Effector memory CD8-positive, alpha-beta T cell (primary cell): Measurements from ENCODE around the gene TIGAR.
A peak's percentile ranks its signal among the peaks of the same experiment; 100 is the strongest.

Experiments used
- ATAC-seq: fragments of 150-1000 bp; cut with Tn5 transposase; replicated peaks from 2 replicates; pipeline ENCODE4 v1.10.0; 2021; ENCODE audit warnings: mild to moderate bottlenecking, moderate library complexity
- DNase-seq, 3 experiments: peaks; one replicate each; pipeline ENCODE4 v3.0.0; 2021
- H3K27ac Mint-ChIP-seq, 2 donors: one replicate each; pipeline ENCODE4 v1.8.0; 2022; ENCODE audit warnings: mild to moderate bottlenecking in 2 of 2, mixed read lengths in 2 of 2, moderate library complexity in 2 of 2
- H3K27me3 Mint-ChIP-seq, 2 donors: one replicate each; pipeline ENCODE4 v1.8.0; 2022; ENCODE audit warnings: mixed read lengths in 2 of 2
- H3K36me3 Mint-ChIP-seq: one replicate; pipeline ENCODE4 v1.8.0; 2022; ENCODE audit warnings: mild to moderate bottlenecking, moderate library complexity, mixed read lengths; ENCODE audit not compliant: insufficient read depth
- H3K4me1 Mint-ChIP-seq, 2 donors: one replicate each; pipeline ENCODE4 v1.8.0; 2022; ENCODE audit warnings: low read depth in 2 of 2, mixed read lengths in 2 of 2
- H3K4me3 Mint-ChIP-seq, 2 donors: one replicate each; pipeline ENCODE4 v1.8.0; 2022; ENCODE audit warnings: mild to moderate bottlenecking in 2 of 2, mixed read lengths in 2 of 2, moderate library complexity in 2 of 2
- H3K9me3 Mint-ChIP-seq, 2 donors: one replicate each; pipeline ENCODE4 v1.8.0; 2022; ENCODE audit warnings: mixed read lengths in 2 of 2

The TIGAR gene

GRCh38 chr12:4287325-4288211 is 33.4 kb upstream of the TIGAR start:
- no peak for DNase-seq

DNA sequence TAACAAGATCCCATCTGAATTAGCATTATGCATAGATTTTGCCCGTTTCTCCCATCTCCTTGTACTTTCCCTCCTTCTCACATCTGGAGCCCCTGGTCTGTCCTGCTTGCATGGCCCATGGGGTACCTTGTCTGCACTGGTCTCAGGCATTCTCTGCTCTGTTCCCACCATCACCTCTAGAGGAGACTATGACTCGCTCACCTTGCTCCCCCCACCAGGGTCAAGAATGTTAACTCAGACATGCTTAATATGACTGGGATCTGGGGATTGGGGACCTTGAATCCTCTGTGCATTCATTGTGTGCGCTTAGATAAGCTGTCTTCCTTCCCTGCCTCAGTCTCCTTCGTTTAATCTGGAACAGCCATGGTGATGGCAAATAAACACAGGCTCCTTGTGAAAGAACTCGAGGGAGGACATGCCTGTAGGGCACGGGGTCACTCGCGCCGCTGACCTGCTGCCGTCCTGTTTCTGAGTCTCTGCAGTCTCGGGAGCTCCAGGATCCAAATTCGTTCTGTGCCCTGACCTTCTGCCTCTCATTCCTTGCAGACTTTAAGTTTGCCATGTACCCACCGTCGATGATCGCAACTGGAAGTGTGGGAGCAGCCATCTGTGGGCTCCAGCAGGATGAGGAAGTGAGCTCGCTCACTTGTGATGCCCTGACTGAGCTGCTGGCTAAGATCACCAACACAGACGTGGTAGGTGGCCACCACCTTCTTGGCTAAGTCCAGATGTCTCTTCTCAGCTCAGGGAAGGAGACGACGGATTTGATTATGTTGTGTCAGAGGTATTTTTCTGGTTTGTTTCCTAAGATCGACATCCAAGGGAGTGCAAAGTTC is 32.5 kb upstream of the TIGAR start:
- ATAC-seq (no peak), DNase-seq (no peak)
- H3K36me3 Mint-ChIP-seq: peaks cover 96% of the 10 kb centered on the region
- H3K4me3 Mint-ChIP-seq: peak overlapping the region in 1 of 2 donors; percentile 34
- H3K4me1 Mint-ChIP-seq: peaks cover 77 to 86% of the 10 kb centered on the region in 2 donors
- H3K27ac Mint-ChIP-seq: peak overlapping the region; percentile 66 to 79
- H3K9me3 Mint-ChIP-seq: no peaks in the 10 kb centered on the region
- H3K27me3 Mint-ChIP-seq: no peaks in the 10 kb centered on the region

More at GRCh38 chr12:4287325-4288211, 33.4 kb upstream of the TIGAR start:
- peak; percentile 26 for ATAC-seq
- Mint-ChIP-seq H3K9me3 (no peaks in the 10 kb centered on the region), H3K4me3 (peak overlapping the region; percentile 14 to 34), H3K27ac (peak overlapping the region; percentile 66 to 79), H3K36me3 (peaks cover 97% of the 10 kb centered on the region), H3K4me1 (peaks cover 76 to 86% of the 10 kb centered on the region in 2 donors), H3K27me3 (no peaks in the 10 kb centered on the region)

DNA sequence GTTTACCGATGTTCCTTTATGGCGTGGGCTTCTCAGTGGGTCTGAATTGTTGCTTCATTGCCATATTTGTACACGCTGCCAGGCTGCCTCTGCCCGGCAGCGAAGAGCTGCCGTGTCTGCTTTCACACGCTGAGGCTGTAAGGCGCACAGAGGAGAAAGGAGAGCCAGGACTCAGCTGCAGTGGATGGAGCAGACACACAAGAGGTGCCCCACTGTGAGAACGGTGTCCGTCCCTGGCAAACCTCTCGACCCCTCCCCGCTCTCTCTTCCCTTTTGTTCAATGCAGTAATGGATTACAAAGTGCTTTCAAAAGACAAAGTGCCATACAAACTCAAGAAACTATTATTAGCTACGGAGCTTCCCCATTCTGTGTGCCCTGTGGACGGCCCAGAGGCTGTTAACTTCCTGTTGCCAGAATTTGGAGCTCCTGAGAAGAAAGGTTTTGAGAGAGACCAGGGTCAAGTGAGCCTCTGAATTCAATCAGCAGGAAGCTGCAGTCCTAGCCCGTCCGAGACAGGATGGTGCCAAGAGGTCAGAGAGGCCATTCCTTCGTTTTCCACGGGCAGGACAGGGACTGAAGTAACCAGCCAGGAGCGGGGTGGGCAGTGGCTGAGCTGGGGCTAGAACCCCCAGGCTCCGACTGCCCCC is 31.7 kb upstream of the TIGAR start:
- Mint-ChIP-seq H3K27me3 (no peaks in the 10 kb centered on the region), H3K4me3 (peak overlapping the region in 1 of 2 donors; percentile 13), H3K36me3 (peaks cover 96% of the 10 kb centered on the region), H3K27ac (peak overlapping the region in 1 of 2 donors; percentile 66), H3K9me3 (no peaks in the 10 kb centered on the region), H3K4me1 (peaks cover 77 to 83% of the 10 kb centered on the region in 2 donors)
- ATAC-seq: no peak
- no peak for DNase-seq

DNA sequence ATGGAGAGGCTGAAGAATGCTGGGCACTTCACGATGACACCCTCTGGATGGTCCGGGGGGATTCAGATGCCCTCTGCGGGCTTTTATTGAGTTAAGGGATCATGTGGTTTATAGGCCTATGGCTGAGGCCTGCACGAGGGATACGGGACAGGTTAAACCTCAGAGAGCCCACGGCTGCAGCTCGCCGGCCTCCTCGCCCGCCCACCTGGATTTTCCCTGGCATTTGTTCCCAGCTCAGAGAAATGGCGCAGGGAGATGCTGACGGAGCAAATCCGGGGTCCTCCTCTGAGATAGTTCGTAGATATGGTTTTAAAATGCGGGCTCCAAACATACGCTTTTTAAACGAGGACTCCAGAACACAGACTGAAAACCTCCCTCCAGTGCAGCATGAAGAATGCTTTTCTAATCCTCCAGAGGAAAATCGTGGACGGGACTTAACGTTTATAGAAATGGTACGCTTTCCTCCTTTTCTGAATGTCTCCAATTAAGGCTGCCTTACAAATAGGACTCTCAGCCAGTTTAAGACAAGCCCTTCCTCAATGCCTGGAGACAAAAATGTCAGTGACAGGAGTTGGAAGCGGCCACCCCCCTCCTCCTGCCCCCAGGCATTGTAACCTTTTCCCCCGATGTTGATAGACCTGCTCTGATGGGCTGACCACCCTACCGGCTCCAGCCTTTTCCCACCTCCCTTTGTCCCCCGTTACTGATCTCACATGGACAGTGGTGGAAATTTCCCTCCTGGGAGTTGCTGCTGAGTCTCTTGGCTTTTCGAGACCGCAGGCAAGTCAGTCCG is 30.8 kb upstream of the TIGAR start:
- Mint-ChIP-seq H3K27me3 (no peaks in the 10 kb centered on the region), H3K36me3 (peaks cover 95% of the 10 kb centered on the region), H3K4me3 (peak overlapping the region in 1 of 2 donors; percentile 13), H3K27ac (peak overlapping the region; percentile 82 to 90), H3K9me3 (no peaks in the 10 kb centered on the region), H3K4me1 (peaks cover 79 to 81% of the 10 kb centered on the region in 2 donors)
- DNase-seq (no peak), ATAC-seq (no peak)

DNA sequence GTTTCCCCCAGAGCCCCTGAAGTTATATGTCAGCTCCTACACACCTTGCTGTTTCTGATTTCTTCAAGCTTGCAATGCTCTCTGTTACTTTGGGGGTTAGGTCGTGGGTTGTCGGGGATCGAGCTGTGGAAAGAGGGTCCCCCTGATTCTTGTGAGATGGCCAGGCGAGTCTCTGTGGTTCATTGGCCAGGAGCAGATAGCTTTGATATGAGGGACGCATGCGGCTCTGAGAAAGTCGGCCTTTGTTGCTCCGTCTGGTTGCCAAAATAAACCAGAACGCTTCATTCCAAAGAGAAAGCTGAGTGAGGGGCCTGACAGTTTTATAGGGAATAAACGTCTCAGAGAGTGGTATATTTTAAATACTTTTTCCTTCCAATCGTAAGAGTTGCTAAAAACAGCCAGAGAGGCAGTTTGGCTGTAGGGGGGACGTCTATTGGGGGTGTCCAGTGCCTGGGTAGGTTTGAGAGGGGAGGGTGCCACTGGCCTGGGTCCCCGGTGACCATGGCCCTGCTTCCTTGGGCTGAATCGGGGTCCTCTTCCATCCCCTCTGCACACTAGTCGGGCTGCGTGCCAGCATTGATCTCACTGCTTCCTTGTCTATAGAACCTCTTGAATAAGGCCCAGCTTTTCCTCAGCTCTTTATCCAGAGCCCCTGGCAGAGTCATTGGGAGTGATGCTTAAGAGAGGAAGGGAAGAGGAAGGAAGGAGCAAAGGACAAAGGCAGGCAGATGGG is 28.5 kb upstream of the TIGAR start:
- Mint-ChIP-seq H3K36me3 (peaks cover 94% of the 10 kb centered on the region), H3K27me3 (no peaks in the 10 kb centered on the region), H3K4me3 (peak overlapping the region; percentile 61 to 62)

GRCh38 chr12:4293299-4293965 is 27.6 kb upstream of the TIGAR start:
- DNase-seq (no peak), ATAC-seq (peak; percentile 74)
- Mint-ChIP-seq H3K4me3 (peak overlapping the region; percentile 61 to 62), H3K27ac (peak overlapping the region; percentile 88 to 90), H3K36me3 (peaks cover 94% of the 10 kb centered on the region), H3K9me3 (no peaks in the 10 kb centered on the region), H3K4me1 (peaks cover 51 to 58% of the 10 kb centered on the region in 2 donors), H3K27me3 (no peaks in the 10 kb centered on the region)

More for the DNA sequence above, 28.5 kb upstream of the TIGAR start:
- peak overlapping the region; percentile 88 to 90 for H3K27ac Mint-ChIP-seq
- ATAC-seq: no peak
- H3K9me3 Mint-ChIP-seq: no peaks in the 10 kb centered on the region
- DNase-seq: no peak
- H3K4me1 Mint-ChIP-seq: peaks cover 60 to 65% of the 10 kb centered on the region in 2 donors

DNA sequence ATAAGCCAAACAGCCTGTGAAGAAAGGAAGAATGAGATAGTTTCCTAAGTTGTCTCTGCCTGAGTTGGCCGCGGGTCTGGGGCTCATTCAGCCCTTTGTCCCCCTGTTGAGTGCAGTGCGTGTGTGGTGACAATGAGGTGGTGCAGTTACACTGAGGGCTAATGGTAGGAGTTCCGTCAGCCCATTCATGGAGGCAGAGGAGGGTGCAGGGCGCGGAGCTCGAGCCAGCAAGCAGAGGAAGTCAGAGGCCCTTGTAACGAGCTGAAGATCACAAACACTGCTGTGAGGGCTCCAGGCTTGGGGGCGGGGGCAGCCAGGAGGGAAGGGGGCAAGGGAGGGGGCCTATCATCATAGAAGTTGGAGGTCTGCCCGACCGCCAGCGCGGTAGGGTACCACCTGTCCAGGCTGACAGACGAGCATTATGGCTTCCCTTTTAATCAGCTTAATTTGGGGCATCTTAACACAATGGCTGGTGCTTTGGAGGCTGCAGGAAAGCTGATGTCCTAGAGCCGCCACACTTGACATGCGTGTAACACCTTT is 27.0 kb upstream of the TIGAR start:
- Mint-ChIP-seq H3K27ac (peak overlapping the region; percentile 88 to 90), H3K9me3 (no peaks in the 10 kb centered on the region), H3K27me3 (no peaks in the 10 kb centered on the region), H3K4me1 (peaks cover 45 to 52% of the 10 kb centered on the region in 2 donors), H3K4me3 (peak overlapping the region; percentile 61 to 62), H3K36me3 (peaks cover 94% of the 10 kb centered on the region)
- no peak for DNase-seq
- peak; percentile 54 for ATAC-seq

GRCh38 chr12:4296751-4297150 is 24.3 kb upstream of the TIGAR start:
- Mint-ChIP-seq H3K27ac (peak overlapping the region; percentile 62 to 90), H3K4me3 (no peak overlapping the region), H3K4me1 (peaks cover 30 to 48% of the 10 kb centered on the region in 2 donors), H3K27me3 (no peaks in the 10 kb centered on the region), H3K36me3 (peaks cover 94% of the 10 kb centered on the region), H3K9me3 (no peaks in the 10 kb centered on the region)
- DNase-seq (no peak), ATAC-seq (no peak)

GRCh38 chr12:4297617-4298016 is 23.4 kb upstream of the TIGAR start:
- H3K4me1 Mint-ChIP-seq: peaks cover 24 to 40% of the 10 kb centered on the region in 2 donors
- H3K27me3 Mint-ChIP-seq: no peaks in the 10 kb centered on the region
- H3K36me3 Mint-ChIP-seq: peaks cover 94% of the 10 kb centered on the region
- ATAC-seq (no peak), DNase-seq (no peak)
- H3K27ac Mint-ChIP-seq: peak overlapping the region; percentile 11 to 51
- no peak overlapping the region for H3K4me3 Mint-ChIP-seq
- no peaks in the 10 kb centered on the region for H3K9me3 Mint-ChIP-seq

DNA sequence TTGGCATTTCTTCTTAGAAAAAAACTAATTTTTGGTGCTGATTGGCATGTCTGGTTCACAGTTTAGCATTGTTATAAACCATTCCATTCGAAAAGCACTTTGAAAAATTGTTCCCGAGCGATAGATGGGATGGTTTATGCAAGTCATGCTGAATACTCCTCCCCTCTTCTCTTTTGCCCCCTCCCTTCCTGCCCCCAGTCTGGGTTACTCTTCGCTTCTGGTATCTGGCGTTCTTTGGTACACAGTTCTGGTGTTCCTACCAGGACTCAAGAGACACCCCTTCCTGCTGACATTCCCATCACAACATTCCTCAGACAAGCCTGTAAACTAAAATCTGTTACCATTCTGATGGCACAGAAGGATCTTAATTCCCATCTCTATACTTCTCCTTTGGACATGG is 20.1 kb upstream of the TIGAR start:
- H3K4me1 Mint-ChIP-seq: peaks cover 5 to 22% of the 10 kb centered on the region in 2 donors
- ATAC-seq (no peak), DNase-seq (no peak)
- peaks cover 97% of the 10 kb centered on the region for H3K36me3 Mint-ChIP-seq
- H3K9me3 Mint-ChIP-seq: no peaks in the 10 kb centered on the region
- peak overlapping the region; percentile 38 to 49 for H3K27ac Mint-ChIP-seq
- H3K4me3 Mint-ChIP-seq: no peak overlapping the region
- H3K27me3 Mint-ChIP-seq: no peaks in the 10 kb centered on the region

DNA sequence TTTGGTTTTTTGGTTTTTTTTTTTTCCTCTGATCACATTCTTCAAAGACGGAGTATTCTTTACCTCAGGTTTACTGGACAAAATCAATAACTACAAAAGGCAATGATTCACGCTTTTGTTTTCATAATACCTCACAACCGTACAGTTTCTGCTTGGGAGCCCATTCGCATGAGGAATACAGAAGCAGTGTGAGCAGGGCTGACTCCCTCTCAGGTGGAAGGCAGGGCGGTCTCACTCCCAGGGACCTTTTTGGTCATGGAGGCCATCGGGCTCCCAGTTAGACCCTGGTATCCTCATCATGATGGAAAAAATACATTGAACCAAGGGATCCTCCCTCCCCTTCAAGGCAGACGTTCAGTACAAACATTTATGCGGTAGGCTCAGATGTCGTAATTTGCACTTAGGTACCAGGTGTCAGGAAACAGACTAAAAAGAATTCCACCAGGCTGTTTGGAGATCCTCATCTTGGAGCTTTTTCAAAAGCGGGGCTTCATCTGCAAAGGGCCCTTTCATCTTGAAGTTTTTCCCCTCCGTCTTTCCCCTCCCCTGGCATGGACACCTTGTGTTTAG is 19.0 kb upstream of the TIGAR start:
- Mint-ChIP-seq H3K9me3 (no peaks in the 10 kb centered on the region), H3K27ac (peak overlapping the region; percentile 30 to 89), H3K4me1 (peaks cover 3 to 17% of the 10 kb centered on the region in 2 donors), H3K27me3 (no peaks in the 10 kb centered on the region), H3K36me3 (peaks cover 99% of the 10 kb centered on the region), H3K4me3 (no peak overlapping the region)
- ATAC-seq: no peak
- DNase-seq: no peak
